HS-27A (cell line): Measurements from ENCODE around the gene MYLK2.
"Not testable (repeated sequence)": the region's sequence is repeated elsewhere in the genome, so short reads cannot be mapped to it uniquely, and the experiment has no call there.

Experiments used
- DNase-seq: peaks from one replicate; pipeline ENCODE4 v3.0.0-alpha.2; 2012; ENCODE audit warnings: low read depth, missing footprints

The MYLK2 gene

DNA sequence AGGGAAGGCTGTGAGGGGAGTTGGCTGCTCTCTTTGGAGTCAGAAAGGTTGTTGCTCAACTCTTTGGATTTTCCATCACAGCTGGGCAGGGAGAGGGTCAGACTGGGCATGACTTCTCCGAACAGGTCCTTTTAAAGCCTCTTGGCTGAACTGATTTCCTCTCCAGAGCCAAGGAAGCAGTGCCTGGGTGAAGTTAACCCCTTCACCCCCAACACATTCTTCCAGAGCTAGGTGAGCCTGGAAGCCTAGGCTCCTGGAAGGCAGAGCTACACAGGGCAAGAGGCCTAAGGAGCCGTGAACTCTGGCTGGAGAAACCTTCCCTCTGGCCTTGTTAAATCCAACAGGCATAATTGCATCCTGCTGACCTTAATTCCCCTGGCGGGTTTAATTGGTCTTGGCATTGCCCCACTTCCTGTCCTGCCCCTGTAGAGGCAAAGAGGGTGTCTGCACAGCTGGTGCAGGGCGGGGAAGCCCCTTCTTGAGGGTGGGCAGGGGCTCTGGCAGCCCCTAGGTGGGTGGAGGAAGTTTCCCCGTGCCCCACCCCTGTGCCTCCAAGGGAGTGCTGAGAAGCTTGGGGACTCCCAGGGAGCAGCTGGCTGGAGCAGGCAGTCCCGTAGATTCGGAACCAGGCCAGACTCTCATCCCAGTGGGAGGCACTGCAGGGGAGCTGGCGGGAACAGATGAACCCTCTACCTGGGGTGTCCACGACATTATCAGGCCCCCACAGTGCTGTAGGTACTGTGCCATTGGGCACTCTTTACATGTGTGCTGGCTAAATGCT is 3.6 kb upstream of the MYLK2 start:
- no peak for DNase-seq

- DNase-seq: no peak
Observed at GRCh38 chr20:31816221-31816620, 2.9 kb upstream of the MYLK2 start.

DNA sequence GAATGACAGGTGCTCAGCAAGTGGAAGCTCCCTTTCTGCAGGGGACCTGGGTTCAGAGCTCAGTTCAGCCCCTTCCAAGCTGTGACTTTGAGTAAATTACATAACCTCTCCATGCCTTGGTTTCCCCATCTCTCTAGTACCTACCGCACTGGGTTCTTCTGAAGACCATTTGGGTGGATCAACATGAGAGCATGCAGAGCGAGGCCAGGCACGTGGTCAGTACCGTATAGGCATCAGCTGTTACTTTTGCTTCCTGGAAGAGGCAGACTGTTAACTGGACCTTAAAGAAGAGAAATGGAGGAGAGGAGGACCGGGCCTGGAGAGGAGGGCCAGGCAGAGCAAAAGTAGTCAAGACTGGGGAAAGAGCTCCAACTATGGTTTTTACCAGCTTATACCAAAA is 1.7 kb upstream of the MYLK2 start:
- DNase-seq: no peak

GRCh38 chr20:31818376-31818908 is 714 bp upstream of the MYLK2 start:
- DNase-seq: no peak

- no peak for DNase-seq
Observed at GRCh38 chr20:31820228-31820627, 1.1 kb downstream of the MYLK2 start.

DNA sequence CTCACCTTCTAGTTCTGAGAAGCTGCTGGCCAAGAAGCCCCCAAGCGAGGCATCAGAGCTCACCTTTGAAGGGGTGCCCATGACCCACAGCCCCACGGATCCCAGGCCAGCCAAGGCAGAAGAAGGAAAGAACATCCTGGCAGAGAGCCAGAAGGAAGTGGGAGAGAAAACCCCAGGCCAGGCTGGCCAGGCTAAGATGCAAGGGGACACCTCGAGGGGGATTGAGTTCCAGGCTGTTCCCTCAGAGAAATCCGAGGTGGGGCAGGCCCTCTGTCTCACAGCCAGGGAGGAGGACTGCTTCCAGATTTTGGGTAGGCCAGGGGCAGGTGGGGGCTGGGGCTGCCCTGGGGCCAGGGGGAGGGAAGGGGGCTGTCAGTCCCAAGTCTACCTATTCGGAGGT is 2.3 kb downstream of the MYLK2 start:
- no peak for DNase-seq

DNA sequence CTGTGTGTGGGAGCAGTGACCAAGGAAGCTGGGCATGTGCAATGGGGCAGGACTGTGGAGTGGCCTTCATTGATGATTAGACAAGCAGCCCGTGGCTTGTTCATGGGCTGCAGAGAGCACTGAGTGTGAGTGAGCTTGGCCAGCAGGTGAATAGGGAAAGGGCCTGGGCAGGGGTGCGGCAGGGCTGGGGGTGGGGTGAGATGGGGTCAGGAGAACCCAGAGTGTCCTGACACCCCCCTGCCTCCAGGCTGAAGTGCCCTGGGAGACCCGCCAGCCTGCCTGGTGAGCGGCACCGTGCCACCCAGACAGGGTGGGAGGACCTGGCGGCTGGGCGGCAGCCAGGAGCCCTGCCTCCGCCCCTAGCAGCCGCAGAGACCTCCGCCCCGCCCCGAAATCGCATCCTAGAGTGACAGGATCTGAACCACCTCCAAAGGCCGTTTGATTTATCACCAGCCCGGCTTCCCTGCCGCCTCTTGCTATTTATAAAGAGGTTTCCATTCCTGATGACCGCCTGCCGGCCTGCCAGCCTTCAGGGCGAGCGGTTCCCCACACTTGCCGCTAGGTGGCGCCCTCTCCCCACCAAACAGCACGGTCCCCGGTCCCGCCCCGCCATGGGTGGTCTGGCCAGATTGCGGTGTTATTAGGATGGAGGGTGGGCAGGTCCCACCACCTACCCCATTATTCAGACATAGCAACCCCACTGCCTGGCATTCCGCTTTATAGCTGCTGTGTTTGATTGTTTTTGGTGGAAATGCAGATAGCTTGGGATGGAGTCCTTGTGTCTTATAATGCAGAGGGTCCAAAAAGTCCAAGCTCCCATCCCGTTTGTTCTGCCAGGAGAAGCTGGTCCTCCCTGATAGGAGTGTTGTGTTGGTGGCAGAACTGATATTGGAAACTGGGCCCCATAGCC is 3.5 kb downstream of the MYLK2 start:
- DNase-seq: no peak

- no peak for DNase-seq
Observed at GRCh38 chr20:31823360-31824124, 4.4 kb downstream of the MYLK2 start.

GRCh38 chr20:31824125-31824485 is 4.9 kb downstream of the MYLK2 start:
- DNase-seq: no peak

GRCh38 chr20:31824554-31825313 is 5.6 kb downstream of the MYLK2 start:
- DNase-seq: no peak

DNA sequence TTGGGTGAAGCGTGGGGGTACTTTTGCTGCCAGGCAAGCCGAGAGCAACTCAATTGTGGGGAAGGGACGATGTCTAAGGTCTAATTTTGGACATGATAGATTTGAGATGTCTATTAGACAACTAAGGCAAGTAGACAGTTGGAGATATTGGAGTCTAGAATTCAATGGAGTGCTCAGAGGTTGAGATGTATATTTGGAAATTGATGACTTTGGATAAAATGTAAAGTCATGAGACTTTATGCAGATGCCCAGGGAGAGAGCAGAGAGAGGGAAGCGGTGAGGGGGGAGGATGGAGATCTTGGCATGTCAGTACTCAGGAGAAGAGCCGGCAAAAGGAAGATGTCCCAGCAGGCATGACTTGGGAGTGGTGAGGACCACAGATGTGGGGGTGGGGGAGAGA is 6.9 kb downstream of the MYLK2 start:
- DNase-seq: no peak

GRCh38 chr20:31827059-31827458 is 7.9 kb downstream of the MYLK2 start:
- DNase-seq: no peak

- DNase-seq: not testable (repeated sequence)
Observed at GRCh38 chr20:31828016-31828415, 8.9 kb downstream of the MYLK2 start.

GRCh38 chr20:31829731-31830130 is 10.6 kb downstream of the MYLK2 start:
- DNase-seq: no peak

DNA sequence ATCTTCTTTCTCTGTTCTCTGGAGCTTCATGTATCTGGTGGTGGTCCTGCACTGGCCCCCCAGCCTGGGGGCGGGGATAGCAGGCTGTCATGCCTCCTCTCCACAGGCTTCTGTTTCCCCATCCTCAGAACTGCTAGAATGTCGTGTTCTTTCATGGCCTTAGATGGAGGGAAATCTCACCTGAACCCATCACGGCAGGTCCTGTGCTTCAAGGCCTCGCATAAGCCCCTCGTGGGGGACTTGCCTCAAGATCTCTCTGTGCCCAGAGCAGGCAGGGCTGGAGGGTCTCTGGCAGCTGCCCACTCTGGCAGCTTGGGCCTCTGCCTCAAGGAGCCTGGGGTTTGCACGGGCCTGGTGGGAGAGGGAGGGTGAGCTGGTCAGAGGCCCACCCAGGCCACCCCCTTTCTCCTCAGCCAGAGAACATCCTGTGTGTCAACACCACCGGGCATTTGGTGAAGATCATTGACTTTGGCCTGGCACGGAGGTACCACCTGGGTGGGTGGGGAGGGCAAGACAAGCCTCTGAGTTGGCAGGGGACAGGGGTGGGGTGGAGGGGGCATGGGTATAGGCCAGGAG is 11.3 kb downstream of the MYLK2 start:
- no peak for DNase-seq

- no peak for DNase-seq
Observed at GRCh38 chr20:31831211-31831610, 12.1 kb downstream of the MYLK2 start.

GRCh38 chr20:31831771-31832306 is 12.7 kb downstream of the MYLK2 start:
- DNase-seq: no peak

DNA sequence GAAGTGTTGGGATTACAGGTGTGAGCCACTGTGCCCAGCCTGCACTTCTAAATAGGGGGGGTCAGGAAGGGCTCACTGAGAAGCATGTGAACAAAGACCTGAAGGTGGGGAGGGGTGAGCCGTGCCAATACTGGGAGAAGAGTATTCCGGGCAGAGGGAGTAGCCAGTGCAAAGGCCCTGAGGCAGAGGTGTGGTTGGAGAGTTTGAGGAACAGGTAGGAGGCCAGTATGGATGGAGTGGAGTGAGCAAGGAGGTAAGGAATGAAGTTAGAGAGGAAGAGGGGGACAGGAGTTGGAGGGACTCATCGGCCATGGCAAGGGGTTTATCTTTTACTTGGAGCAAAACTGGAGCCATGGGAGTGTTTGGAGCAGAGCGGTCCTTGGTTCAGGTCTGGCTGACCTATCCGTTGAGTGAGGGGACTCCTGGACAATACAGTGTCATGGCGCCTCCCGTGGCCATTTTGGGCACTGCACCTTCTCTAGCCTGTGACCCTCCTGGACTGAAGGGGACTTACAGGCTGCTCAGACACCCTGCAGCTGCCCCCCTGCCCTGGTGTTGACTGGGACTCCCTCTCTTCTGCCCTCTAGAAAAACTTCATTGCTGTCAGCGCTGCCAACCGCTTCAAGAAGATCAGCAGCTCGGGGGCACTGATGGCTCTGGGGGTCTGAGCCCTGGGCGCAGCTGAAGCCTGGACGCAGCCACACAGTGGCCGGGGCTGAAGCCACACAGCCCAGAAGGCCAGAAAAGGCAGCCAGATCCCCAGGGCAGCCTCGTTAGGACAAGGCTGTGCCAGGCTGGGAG is 14.2 kb downstream of the MYLK2 start:
- DNase-seq: no peak

GRCh38 chr20:31833931-31834521 is 14.9 kb downstream of the MYLK2 start:
- DNase-seq: no peak

DNA sequence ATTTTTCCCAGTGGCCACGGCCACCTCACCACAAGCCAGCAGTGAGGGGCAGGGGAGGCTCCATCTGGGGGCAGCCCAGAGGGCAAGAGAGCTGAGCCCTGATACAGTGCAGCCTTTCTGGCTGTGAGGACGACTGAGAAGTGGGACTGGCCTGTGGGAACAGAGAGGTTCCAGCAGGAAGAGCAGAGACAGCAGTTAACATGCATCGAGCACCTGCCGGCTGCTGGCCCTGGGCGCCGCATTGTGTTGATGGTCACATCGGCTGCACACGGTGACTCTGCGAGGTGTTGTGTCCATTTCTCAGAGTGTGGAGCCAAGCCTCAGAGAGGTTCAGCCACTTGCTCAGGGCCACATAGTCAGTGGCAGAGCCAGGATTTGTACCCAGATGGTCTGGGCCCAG is 16.4 kb downstream of the MYLK2 start:
- DNase-seq: no peak
